Endothelial cell of hepatic sinusoid (primary cell): ENCODE results near the gene C14orf132.

ENCODE experiments used
- in situ Hi-C: cut with HindIII; loops from 2 replicates; pipeline ENCODE4 v1.10.0; 2017; ENCODE audit warnings: low sequenced_read_pairs

C14orf132 gene

DNA sequence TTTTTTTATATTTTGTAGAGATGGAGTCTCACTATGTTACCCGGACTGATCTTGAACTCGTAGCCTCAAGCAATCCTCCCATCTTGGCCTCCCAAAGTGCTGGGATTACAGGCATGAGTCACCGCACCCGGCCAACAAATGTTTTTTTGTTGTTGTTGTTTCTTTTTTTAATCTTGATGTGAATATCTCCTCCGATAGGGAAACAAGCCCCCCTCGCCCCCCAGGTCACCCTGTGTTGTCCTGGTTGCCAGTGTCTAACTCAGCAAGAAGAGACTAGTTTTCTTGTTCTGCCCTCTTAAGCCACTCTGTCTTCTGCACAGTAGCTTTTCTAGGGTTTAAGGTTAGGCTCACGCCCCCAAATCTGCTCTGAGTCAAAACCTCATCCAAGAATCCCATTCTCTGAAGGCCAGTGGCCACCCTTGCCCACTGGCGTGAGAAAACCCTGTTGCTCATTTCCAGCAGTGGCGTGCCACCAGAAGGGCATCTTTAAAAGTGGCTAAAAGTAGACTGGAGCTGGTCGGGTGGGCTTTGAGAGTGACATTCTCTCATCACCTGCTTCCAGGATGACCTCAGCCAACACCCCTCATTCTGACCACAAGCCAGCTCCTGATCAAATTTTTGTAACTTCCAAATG is 42.7 kb downstream of the C14orf132 start:
- in situ Hi-C loops: no loop called here

DNA sequence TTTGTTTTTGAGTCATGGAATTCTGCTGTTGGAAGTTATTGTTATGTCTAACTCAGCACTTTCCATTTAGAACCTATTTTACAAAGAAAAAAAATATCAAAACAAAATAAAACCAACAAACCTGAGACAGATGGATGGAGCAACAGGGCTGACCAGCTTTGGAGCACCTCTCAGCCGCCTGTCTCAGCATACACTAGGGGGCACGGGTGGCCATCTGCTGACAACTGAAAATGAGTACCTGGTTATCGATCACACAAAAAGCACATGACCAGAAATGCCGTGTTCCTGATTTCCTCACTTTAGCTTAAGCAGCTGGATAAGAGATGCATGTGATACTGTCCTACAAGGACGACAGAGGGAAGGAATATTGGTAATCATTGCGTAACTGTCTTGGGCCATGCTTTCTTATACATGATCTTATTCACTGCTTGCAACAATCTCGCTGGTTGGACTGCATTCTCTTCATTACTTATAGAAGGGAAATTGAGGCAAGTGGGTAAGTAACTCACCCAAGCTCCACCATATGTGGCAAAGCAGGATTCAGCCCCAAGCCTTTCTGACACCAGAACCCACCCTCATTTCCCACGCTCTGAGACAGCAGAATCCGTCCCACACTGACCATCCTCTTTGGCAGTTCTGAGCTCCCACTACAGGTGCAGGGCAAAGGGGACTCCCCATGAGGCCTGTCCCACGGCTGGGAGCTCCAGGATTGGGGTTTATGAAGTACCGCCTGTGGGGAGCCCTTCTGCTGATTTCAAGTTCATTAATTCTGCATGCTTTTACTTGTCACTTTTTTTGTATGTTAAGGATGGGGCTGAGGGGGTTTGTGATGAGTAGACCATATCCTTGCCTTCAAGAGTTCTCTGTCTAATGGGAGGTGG is 43.5 kb downstream of the C14orf132 start:
- in situ Hi-C loops: no loop called here

DNA sequence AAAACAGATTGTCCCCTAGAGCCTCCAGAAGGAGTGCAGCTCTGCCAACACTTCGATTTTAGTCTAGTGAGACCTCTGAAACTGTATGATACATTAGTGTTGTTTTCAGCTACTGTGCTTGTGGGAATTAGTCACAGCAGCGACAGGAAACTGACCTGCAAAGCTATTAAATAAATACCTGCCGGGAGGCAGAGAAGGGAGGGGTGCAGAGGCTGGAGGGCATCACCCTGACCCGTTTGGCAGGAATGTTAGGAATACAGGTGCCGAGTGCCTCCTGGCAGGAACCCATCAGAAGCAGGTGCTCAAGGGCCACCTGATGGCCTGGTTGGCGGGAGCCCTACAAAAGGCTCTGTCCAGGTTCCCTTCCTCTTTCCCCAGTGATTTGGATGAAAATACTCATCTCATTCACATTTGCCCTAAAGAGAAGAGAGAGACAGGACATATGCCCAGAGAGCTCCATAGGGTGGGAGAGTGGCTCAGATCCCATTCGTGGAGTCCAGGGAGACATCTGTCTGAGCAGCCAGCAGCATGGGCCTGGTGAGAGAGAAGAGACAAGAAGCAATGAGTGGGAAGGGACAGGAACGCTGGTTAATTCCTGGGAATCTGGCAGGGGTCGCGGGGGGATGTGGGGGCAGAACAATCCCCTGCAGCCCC is 44.6 kb downstream of the C14orf132 start:
- in situ Hi-C loops: no loop called here

DNA sequence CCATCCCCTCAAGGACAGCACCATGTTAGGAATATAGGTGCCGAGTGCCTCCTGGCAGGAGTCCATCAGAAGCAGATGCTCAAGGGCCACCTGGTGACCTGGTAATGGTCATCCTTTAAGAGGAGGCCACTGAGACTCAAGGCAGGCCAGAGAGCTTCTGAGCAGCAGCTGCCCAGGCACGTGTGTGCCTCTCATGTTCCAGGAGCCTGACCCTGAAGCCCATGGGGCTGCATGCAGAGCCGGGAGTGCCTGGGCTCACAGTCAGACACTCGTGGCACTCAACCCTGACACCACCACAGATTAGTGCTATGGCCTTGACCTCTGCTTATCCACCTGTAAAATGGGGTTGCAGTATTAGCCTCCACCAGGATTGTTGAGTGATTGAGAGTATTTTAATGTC is 45.6 kb downstream of the C14orf132 start:
- in situ Hi-C loops: no loop called here

DNA sequence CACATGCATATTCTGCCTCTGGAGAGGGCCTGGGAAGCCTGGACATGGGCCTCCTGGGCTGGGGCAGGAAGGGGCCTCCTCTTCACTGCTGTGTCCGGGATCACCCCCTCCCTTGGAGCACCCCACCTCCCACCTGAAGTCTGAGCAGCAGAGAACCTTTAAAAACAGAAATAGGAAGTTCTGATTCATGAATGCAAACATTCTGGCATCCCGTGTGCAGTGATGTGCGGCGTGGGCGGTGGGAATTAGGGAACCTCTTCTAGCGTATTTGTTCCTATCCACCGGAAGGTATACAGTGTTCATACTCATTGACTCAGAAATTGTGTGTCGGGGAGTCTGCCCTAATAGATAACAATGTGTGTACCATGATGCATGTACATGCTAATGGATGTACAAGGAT is 46.2 kb downstream of the C14orf132 start:
- in situ Hi-C loops: no loop called here

DNA sequence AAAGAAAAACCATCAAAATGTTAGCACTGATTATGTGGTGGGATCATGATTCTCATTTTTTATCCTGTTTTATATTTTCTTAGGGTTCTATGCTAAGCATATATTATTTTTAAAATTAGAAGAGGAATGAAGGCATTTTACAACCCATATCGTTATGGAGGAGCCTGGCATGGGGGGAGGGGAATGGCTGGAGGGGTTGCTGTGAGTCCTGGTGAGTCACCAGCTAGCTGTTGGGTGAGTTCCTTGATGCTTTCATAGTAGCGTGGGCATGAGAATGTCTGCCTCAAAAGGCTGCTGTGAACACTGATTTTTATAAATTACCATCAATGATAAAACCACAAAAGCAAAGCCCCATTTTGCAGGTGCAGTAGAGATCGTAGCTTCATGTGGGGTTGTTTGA is 46.9 kb downstream of the C14orf132 start:
- in situ Hi-C loops: no loop called here

DNA sequence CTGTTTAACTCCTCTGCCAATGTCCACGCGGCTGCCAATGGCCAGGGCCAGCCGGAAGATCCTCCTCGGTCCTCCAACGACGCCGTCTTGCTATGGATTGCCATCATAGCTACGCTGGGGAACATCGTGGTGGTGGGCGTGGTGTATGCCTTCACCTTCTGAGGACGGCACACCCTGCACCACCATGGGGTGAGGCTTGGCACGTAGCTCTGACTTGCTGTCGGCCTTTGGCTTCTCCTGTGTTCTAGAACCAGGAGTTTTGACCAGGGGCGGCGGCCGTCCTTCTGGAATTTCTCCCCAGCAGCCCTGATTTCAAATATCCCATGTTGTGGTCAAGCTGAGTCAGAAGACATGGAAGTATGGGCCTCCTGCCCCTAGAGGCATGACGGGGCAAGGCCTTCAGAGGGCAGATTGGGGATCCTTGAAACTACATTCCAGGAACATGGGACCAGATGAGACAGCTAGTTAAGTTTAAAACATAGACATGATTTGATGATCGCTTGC is 47.5 kb downstream of the C14orf132 start:
- in situ Hi-C loops: no loop called here

DNA sequence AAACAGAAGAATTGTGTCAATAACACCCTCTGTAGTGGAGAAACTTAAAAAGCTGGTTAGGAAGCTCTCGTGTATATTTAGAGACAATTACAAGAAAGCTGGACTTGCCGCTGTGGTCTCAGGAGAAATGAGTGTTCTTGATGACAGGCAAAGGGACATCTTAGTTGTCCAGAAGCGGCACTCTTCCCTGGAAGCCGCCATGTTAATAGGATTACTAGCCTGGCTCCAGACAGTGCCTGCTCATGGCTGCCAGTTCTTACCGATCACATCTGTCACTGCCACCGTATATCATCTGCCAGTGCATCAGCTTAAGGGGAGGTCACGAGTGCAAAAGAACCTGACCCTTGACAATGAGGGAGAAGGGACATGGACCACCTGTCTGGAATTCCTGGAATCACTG is 48.9 kb downstream of the C14orf132 start:
- in situ Hi-C loops: no loop called here

DNA sequence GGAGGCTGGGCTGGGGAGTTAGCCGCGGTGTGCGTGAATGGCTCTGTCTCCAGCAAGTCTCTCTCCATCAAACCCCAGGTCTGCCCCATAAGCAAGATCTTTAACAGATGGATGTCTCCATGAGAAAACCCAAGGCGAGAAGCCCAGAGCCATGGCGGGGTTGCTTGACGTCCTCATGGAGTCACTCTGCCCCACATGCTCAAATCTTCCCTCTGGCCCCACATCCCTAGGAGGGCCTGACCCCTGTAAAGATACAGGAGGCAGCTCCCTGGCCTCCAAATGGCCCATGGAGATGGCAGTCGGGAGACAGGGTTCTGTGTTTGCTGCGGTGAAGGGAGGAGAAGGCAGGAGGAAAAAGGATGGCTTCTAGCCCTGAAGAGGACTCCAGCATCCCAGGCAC is 49.3 kb downstream of the C14orf132 start:
- in situ Hi-C loops: no loop called here

DNA sequence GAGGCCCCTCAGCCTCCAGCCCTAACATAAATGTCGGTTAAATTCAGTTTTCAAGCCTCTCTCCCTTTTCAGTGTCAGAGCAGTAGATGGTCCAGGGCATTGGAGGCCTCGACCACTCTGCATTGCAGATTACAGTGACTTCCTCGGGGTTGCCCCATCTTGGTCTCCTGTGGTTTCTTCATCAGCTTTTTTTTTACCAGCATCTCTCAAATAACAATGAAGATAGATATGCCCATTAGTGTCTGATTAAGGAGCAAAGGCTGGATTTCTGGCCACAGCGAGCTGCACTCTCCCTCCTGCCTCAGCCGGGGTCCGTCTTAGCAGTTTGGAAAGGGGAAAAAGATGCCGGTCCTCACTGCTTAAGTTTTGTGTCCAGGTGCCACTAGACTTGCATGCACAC is 49.7 kb downstream of the C14orf132 start:
- in situ Hi-C loops: no loop called here

DNA sequence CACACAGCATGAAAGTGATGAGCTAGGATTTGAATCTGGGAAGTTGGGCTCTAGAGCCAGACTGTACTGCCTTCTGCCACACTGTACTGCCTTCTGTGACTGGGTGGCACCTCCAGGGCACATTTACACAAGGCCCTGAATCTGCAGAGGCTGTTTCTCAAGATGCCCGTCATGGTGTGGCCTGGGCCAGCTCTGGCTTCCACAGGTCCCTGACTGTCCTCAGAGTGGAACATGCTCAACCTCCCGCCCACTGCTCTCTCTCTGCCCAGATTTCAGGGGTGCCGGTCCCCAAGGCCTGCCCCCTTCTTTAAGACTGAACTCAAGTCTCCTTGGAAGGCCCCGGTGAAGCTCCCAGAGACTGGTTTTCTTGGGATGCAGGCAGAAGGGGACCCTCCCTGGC is 50.2 kb downstream of the C14orf132 start:
- in situ Hi-C loops: no loop called here

DNA sequence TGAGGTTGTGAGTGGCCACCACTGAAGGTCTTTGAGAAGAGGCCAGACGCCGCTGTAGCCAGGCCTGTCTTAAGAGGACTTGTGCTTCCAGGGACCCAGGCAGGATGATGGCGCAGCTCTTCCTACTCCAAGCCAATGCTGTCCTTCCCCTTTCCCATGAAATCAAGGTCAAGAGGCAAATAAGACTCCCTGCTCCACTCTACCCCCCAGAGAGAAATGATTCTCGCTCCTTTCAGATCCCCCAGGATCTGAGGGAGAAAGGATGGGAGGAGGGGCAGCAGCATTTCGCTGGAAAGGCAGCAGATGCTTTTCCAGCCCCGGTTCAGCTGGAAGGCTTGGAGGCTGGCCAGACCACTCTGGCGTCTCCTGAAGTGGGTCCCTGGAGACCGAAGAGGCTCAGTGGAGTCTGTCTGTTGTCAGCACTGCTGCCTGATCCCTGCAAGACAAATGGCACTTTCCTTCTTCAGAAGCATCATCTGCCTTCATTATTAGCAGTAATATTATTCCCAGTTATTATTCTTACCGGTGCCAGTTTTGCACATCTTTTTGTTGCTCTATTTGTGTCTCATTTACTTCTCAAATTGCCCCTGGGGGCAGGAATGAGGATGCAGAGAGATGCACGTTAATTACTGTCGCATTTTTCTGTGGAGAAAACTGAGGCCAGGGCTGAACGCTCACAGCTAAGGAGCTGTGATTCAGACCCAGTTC is 51.4 kb downstream of the C14orf132 start:
- in situ Hi-C loops: no loop called here

DNA sequence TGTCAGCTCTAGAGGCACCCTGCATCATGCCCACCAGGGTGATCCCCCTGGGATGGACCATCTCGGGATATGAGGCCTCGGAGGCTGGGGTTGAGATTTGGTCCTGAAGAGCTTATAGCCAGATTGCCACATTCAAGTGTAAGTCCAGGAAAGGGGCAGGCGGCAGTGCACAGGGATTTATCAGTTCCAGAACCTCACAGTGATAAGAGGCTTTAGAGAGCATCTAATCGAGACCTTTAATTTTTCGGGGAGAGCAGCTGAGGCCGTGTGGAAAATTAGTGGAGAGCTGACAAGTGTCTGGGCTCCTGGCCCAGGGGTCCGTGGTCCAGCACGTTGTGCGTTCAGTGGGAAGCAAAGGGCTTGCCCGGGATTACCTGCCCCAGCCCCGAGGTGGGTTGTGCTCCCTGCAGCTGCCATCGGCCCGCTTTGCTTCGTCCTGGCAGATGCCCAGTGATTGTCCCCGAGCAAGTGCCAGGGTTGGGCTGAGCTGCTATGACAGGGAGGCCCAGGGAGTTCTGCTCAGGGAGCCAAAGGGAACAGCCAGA is 52.1 kb downstream of the C14orf132 start:
- in situ Hi-C loops: no loop called here

DNA sequence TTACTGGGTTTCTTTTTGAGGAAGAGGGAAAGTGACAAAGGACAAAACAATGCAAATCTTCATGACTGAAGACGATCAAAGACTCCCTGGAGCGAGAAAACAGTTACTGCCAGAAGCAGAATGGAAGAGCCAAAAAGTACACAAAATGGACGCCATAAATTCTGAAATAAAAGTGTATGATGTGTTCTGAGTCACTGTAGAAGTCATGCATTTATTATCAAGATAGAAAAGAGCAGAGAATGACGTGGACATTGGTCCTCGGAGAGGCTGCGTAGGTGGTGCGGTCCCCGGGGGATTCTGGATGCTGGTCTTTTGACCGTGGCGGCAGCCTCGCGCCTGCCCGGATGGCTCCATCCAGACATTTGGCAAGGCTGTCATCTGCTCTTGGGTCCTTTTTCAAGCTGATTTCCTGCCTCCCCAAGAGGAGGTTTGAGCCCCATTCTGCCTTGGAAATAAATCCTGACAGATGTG is 52.8 kb downstream of the C14orf132 start:
- in situ Hi-C loops: no loop called here

DNA sequence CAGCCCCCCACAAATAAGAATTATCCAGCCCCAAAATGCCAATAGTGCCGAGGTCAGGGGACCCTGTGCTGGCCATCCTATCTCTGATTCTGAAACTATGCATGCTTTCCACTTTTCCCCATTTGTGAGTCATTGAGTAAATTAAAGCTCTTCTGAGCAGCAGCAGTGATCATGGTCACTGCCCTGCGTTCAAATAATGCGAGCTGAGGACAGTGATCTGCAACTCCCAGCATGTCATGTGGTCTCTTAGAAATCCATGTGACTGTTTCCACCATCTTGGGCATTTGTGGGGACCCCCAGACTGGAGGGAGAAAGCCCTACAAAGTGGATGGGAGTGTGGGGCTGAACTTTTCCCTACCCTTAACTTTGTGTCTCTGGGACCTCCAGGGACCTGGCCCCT is 53.8 kb downstream of the C14orf132 start:
- in situ Hi-C loops: no loop called here

DNA sequence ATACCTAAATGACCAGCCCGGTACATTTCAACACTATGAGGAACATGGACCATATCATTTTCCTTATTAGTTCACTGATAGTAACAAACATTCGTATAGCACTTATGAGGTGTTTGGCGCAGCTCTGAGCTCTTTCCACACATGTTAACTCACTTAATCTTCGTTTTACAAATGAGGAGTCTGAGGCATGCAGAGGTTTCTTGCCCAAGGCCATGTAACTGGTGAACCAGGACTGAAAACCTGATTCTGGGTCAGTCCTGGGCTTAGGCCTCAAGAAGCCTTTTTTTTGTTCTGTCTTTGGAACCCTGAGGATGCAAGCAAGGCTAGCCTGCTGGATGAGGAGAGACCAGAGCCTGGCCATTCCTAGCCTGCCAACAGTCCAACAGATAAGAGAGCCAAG is 55.0 kb downstream of the C14orf132 start:
- in situ Hi-C loops: no loop called here

DNA sequence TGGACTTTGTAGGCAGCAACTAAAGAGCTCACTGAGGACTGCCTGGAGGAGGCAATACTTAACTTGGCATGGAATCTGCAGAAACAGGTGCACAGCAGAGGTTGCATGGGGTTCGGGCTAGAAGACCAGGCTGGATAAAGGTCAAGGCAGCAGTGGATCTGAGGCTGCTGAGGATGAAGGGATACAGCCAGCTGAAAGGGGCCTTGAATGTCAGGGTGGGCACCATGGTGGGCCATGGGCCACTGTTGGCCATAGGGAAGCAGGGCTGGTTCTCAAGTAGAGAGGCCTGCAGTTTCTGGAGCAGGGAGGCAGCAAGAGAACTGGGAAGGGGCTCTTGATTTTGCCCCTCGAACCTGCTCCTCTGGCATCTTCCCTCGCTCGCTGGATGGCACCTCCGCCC is 55.5 kb downstream of the C14orf132 start:
- in situ Hi-C loops: no loop called here

DNA sequence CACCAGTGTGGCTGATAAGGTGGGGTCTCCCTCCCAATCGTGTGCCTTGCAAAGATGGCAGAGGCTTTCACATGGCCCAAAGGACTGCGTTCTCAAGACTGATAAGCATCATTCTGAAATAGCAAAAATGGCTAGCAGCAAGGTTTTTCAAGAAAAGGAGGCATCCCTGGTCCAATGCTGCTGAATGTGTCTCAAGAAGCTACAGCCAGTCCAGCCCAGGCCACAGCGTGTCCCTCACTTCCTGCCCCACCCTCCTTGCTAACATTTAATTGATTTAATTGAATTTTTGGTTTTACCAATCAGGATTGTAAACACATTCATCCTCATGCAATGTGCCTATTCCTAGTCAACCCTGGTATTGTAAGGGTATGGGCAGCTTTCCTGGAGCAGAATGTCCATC is 55.9 kb downstream of the C14orf132 start:
- in situ Hi-C loops: no loop called here

DNA sequence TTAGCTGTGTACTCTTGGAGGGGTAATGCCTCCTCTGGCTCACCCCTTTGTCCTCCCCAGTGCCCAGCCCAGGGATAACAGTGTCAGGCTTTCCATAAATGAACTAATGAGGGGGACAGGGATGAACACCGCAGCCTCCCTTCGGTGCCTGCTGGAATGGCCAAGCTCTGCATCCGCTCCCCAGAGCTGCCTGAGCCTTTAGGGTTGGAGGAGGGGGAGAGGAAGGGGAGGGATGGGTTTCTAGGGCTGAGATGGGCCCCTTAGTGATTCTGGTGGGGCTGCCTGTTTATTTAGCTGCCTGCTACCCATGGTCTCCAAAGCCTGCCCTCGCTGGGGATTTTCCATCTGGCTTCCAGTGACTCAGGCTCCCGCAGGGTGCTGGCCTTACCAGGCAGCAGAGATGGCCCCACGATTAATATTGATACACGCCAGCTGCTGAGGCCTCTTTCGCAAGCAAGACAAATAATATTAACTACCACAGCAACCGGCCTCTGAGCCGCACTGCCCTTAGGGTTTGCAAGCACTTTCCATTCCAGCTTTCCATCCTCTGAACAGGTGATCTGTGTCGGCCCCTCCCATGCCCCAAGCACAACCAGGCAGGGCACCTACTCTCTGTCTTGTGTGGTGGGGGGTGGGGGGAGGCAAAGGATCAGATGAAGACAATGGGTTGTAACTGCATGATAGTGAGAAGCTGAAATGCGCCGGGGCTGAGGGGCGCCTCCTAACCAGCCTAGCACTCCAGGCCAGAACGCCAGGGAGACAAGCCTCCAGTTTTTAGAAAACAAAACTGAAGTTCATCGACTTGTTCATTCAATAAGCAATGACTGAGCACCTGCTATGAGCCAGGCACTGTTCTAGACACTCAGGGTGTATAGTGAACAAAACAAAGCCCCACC is 56.7 kb downstream of the C14orf132 start:
- in situ Hi-C loops: no loop called here
